ENCODE measurements around the gene CHMP2A.
A peak's percentile ranks its signal among the peaks of the same experiment; 100 is the strongest.
"Not testable (repeated sequence)": the region's sequence is repeated elsewhere in the genome, so short reads cannot be mapped to it uniquely, and the experiment has no call there.

CHMP2A gene

DNA sequence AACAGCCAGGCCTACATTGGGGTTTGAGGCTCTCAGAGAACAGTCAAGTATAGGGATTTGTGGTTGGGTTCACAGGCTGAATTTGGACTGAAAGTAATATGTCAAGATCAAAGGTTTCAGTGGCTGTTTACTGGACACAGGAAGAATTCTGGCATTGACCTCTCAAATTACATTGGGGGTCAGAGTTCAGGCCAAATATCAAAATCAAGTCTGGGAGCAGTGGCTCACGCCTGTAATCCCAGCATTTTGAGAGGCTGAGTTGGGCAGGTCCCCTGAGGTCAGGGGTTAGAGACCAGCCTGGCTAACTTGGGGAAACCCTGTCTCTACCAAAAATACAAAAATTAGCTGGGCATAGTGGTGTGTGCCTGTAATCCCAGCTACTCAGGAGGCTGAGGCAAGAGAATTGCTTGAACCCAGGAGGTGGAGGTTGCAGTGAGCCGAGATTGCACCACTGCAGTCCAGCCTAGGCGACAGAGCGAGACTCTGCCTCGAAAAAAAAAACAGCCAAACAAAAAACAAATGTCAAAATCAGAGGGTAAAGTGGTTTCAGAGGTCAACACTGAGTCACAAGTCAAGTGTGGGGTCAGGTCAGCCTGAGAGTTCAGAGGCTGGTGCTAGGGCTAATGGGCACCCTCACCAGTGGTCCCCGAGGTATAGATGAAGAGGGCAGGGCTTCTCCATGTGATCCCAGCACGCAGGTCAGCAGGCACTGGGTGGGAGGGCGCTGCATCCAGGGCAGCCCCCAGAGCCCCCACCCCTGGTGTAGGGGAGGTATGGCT lies 44.6 kb downstream of the CHMP2A start:
- DNase-seq = no peak

DNA sequence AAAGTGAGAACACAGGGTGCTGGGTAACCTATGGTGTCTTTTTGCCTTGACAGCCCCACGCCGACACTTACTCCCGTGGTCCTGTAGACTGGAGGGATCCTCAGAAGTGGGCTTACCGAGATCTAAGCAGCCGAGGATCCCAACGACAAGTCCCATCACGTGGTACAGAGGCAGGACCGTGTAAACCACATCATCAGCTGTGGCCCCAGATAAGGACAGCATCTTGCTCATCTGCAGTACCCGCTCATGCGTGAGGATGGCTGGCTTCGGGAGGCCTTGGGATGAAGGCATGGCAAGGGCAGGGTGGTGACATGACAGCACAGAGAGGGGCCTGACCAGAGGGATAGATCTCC lies 45.2 kb downstream of the CHMP2A start:
- peak; percentile 96 for DNase-seq

DNA sequence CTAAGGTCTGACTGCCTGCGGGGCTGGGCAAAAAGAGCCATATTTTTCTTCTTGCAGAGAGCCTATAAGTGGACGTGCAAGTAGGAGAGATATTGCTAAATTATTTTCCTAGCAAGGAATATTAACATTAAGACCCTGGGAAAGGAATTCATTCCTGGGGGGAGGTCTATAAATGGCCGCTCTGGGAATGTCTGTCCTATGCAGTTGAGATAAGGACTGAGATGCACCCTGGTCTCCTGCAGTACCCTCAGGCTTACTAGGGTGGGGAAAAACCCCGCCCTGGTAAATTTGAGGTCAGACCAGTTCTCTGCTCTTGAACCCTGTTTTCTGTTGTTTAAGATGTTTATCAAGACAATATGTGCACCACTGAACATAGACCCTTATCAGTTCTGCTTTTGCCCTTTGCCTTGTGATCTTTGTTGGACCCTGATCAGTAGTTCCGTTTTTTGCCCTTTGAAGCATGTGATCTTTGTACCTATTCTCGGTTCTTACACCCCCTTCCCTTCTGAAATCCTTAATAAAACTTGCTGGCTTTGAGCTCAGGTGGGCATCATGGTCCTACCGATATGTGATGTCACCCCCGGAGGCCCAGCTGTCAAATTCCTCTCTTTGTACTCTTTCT lies 47.2 kb downstream of the CHMP2A start:
- DNase-seq = not testable (repeated sequence)
